Gastroesophageal sphincter (tissue), 3 donors: ENCODE measurements around the gene PAXIP1.

Source experiments
- POLR2A ChIP-seq, 2 donors: fragments of 450-650 bp; IDR thresholded peaks; one replicate each; pipeline ENCODE4 v1.6.1; 2017; ENCODE audit warnings: antibody characterized with exemption in 2 of 2, mild to moderate bottlenecking in 2 of 2, moderate library complexity in 1 of 2
- POLR2AphosphoS5 ChIP-seq: sonication (generic); formaldehyde crosslinking; IDR thresholded peaks from one replicate; pipeline ENCODE4 v1.6.1; 2017; ENCODE audit warnings: antibody characterized with exemption
- TF ChIP-seq, protein P1 (sequence below), 4 experiments: fragments of 200-600 bp in 2 of 4; fragments of 450-650 bp in 2 of 4; sonication (generic) in 1 of 4; IDR thresholded peaks; one replicate each; pipeline ENCODE4 v1.5.1; 2017 to 2019; ENCODE audit warnings: antibody characterized with exemption in 4 of 4, mild to moderate bottlenecking in 2 of 4, moderate library complexity in 2 of 4

DNA sequence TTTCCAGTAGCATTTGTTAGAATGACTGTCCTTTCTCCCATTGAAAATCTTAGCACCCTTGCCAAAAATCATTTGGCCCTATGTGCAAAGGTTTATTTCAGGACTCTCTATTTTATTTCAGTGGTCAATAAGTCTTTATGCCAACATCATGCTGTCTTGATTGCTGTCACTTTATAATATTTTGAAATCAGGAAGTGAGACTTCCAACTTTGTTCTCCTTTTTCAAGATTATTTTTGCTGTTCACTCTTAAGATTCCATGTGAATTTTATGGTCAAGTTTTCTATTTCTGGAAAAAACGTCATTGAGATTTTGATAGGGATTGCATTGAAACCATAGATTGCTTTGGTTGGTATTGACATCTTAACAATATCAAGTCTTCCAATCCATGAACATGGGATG is 65.1 kb downstream of the PAXIP1 start:
- TF ChIP-seq, protein P1, sequence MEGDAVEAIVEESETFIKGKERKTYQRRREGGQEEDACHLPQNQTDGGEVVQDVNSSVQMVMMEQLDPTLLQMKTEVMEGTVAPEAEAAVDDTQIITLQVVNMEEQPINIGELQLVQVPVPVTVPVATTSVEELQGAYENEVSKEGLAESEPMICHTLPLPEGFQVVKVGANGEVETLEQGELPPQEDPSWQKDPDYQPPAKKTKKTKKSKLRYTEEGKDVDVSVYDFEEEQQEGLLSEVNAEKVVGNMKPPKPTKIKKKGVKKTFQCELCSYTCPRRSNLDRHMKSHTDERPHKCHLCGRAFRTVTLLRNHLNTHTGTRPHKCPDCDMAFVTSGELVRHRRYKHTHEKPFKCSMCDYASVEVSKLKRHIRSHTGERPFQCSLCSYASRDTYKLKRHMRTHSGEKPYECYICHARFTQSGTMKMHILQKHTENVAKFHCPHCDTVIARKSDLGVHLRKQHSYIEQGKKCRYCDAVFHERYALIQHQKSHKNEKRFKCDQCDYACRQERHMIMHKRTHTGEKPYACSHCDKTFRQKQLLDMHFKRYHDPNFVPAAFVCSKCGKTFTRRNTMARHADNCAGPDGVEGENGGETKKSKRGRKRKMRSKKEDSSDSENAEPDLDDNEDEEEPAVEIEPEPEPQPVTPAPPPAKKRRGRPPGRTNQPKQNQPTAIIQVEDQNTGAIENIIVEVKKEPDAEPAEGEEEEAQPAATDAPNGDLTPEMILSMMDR (IDR thresholded peaks at IDR 0.05) = no peak
- TF ChIP-seq POLR2A (IDR thresholded peaks at IDR 0.05) = no peak
- TF ChIP-seq POLR2AphosphoS5 = no peak
